Measurements from ENCODE around the gene PGS1.
"Not testable (repeated sequence)": the region's sequence is repeated elsewhere in the genome, so short reads cannot be mapped to it uniquely, and the experiment has no call there.

Gene PGS1, protein sequence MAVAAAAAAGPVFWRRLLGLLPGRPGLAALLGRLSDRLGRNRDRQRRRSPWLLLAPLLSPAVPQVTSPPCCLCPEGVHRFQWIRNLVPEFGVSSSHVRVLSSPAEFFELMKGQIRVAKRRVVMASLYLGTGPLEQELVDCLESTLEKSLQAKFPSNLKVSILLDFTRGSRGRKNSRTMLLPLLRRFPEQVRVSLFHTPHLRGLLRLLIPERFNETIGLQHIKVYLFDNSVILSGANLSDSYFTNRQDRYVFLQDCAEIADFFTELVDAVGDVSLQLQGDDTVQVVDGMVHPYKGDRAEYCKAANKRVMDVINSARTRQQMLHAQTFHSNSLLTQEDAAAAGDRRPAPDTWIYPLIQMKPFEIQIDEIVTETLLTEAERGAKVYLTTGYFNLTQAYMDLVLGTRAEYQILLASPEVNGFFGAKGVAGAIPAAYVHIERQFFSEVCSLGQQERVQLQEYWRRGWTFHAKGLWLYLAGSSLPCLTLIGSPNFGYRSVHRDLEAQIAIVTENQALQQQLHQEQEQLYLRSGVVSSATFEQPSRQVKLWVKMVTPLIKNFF

GRCh38 chr17:78378225-78379130 is at the start of gene PGS1:
TSS of gene PGS1 (plus strand) at chr17:78378649. CDS start at chr17:78378666, 17 bp downstream.
- peak; percentile 66 to 73 for DNase-seq (ENCODE audit: low read depth in 1 of 2, low spot score in 1 of 2)

DNA sequence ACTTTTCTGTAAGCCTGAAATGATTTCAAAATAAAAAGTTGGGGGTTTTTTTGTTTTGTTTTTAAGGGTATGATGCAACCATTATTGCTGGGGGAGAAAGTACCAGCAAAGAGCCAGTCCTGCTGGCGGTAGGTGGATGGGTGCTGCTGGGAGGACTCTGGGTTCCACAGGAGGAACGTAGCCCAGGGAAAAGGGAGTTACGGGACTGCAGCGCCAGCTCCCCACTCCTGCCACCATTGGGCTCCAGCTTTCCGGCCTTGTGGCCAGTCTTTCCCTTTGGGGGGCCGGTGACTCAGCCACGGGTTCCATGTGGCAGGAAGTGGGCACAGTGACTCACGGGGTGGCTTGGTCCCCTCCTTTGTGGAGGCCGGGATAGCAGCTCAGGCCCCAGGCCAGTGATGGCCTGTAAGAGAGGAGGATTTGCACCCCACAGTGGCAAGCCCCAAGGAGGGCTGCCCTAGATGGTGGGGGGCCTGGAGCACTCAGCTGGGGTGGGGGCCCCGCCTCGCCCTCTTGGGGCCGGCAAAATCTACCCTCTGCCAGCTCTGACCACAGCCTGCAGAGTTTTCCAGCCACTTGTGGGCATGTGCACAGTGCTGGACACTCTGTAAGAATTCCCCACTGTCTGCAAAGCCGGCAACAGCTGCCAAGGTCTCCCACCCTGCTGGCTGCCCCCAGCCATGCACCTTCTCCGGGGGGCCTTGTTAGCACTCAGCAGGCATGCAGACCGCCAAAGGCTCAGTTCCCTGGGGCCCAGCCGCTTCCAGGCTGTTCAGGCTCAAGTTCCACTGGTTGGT is 49.0 kb upstream of the PGS1 start:
- no peak for DNase-seq (ENCODE audit: low read depth in 1 of 2, low spot score in 1 of 2)

- DNase-seq (ENCODE audit: low read depth in 1 of 2, low spot score in 1 of 2): no peak
These were observed 47.8 kb upstream of the PGS1 start for GRCh38 chr17:78330570-78331224.

DNA sequence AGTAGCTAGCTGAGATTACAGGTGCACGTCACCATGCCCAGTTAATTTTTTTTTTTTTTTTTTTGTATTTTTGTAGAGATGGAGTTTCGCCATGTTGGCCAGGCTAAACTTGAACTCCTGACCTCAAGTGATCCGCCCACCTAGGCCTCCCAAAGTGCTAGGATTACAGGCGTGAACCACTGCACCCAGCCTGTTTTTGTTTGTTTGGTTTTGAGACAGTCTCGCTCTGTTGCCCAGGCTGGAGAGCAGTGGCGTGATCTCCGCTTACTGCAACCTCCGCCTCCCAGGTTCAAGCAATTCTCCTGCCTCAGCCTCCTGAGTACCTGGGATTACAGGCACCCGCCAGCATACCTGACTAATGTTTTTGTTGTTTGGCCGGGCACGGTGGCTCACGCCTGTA is 47.1 kb upstream of the PGS1 start:
- DNase-seq (ENCODE audit: low read depth in 1 of 2, low spot score in 1 of 2): not testable (repeated sequence)

DNA sequence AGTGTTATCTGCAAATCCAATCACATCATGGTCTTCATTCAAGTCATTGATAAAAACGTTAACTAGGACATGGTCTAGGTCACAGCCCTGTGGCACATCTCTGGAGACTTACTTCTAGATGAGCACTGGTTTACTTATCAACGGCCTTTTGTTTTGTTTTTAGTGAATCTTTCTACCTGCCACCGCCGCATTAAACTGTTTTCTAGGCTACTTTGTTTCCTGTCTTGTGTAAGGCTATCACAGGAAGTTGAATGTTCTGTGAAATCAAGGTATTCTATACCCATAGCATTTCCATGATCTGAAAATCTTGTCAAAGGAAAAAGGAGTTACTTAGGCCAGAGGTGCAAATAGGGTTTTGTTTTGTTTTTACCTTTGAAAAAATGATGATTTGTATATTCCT is 45.5 kb upstream of the PGS1 start:
- no peak for DNase-seq (ENCODE audit: low read depth in 1 of 2, low spot score in 1 of 2)

GRCh38 chr17:78335209-78335608 is 43.2 kb upstream of the PGS1 start:
- DNase-seq (ENCODE audit: low read depth in 1 of 2, low spot score in 1 of 2): no peak

- DNase-seq (ENCODE audit: low read depth in 1 of 2, low spot score in 1 of 2): no peak
These were observed 41.0 kb upstream of the PGS1 start for GRCh38 chr17:78337244-78338109.

DNA sequence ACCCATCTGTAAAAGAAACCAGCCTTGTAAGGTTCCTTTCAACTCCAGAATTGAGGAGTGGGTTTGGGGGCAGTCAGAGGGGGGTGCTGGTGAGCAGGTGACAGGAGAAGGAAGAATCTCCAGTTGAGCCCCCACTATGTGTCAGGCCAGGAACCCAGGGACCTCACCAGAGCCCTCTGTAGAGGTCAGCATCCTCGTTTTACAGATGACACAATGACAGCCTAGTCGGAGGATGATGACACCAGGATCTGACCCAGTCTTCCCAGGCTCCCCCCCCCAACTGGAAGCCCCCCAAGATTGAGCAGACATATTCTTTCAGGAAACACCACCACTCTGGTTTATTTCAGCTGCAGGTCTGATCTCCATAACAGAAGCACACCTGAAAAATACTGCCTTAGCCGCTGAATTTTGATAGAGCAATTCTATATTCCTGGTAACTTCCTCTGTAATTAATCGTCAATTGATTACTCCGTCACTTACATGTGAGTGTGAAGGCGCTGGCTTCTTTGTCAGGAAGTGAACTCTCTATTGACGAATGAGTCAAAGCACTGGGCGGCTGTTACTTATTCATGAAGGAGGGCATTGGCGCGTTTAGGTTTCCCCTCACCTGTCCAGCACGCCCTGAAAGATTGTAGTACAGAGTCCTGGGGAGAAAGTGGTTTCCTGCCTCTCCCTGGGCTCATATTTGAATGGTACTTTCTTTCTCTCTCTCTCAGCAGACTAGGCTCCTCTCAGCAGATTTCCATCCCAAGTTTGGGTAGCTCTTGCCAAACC is 39.8 kb upstream of the PGS1 start:
- DNase-seq (ENCODE audit: low read depth in 1 of 2, low spot score in 1 of 2): no peak

DNA sequence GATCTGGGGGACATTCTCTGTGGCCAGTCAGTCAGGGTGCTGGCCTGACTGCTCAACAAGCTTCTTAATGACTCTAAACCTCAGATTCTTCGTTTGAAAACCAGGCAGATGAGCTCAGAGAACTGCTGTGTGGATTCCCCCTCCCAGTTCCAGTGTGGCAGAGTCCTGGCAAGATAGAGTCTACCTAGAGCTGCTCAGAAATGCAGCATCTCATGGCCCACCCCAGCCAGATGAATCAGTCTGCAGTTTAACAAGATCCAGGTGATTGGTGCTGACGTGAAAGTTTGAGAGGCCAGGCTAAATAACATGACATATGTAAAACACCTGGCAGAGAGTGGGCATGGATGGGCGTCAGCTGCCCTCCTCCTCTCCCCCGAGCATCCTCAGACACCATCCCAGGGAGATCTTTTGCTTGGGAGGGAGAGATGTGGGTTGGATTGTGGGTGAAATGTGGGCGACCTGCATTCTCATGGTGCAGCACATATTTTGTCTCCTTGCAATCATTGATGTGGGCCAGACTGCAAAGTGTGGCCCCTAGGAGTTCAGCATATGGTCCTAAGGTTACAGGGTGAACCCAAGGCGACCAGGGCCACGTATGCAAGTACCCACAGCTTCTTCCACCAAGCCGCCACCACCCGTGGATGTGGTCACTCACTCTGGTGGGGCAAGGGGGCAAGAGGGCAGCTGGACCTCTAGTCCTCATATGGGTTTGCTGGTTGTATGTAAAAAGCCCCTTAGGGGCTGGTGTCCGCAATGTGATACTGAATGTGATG is 38.1 kb upstream of the PGS1 start:
- no peak for DNase-seq (ENCODE audit: low read depth in 1 of 2, low spot score in 1 of 2)

GRCh38 chr17:78341559-78342448 is 36.6 kb upstream of the PGS1 start:
- DNase-seq (ENCODE audit: low read depth in 1 of 2, low spot score in 1 of 2): no peak

DNA sequence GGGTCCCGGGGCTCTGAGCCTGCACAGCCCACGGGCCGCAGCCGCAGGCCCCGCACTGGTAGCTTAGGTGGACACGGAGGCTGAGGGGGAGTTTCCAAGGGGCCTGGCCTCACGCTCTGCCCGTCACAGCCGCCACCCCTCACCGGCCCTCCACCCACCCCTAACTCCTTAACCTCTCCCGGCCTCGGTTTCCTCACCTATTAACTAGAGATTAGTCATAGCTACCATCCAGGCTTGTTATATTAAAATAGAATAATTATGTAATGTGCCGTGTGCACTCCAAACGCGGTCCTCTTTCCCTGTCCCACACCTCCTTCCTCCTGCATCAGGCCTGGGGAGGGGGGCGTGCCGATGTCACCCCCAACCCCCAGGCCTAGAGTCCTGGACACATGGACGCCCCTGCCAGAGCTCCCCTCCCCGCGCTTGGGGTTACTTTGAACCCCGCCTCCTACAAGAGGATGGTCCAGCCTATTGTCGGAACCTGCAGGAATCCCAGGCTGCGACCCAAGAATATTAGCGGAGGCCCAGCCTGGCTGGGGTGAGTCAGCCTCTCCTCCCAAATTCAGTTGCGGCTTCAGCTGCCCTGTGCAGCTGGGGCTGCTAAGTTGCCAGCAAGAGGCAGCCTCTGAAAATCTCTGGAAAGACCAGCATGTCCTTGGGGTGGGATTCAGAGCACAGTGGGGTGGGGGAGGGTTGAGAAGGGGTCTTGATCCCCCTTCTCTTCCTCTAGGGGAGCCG is 35.8 kb upstream of the PGS1 start:
- DNase-seq (ENCODE audit: low read depth in 1 of 2, low spot score in 1 of 2): no peak

GRCh38 chr17:78343187-78343542 is 35.3 kb upstream of the PGS1 start:
- no peak for DNase-seq (ENCODE audit: low read depth in 1 of 2, low spot score in 1 of 2)

GRCh38 chr17:78343543-78344201 is 34.8 kb upstream of the PGS1 start:
- peak; percentile 43 to 60 for DNase-seq (ENCODE audit: low read depth in 1 of 2, low spot score in 1 of 2)

- no peak for DNase-seq (ENCODE audit: low read depth in 1 of 2, low spot score in 1 of 2)
These were observed 33.8 kb upstream of the PGS1 start for GRCh38 chr17:78344666-78345065.

DNA sequence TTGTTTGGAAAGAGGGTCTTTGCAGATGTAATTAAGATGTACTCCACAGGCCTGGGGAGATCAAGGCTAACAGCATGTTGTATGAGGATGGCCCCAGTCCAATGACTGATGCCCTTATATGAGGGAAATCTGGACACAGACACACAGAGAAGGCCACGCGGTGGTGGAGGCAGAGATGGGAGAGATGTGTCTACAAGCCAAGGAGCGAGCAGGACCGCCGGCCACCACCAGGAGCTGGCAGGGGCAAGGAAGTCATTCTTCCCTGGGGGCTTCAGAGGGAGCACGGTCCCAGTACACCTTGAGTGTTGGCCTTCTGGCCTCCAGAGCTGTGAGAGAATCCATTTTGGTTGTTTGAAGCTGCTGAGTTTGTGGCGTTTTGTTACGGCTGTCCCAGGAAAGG is 33.3 kb upstream of the PGS1 start:
- DNase-seq (ENCODE audit: low read depth in 1 of 2, low spot score in 1 of 2): no peak

All from stimulated activated CD4-positive, alpha-beta T cell treated with anti-CD3 and anti-CD28 coated beads, Interleukin-15, amount 100 ng/mL, for 1 hour (primary cell).